BLaER1 (cell line): ENCODE results near the gene RFX2.
A peak's percentile ranks its signal among the peaks of the same experiment; 100 is the strongest.

Experiments
- H3K27ac ChIP-seq: shearing (Covaris generic); formaldehyde crosslinking; 2 replicates; pipeline ENCODE4 v1.8.1; 2022
- H3K27me3 ChIP-seq: shearing (Covaris generic); formaldehyde crosslinking; 2 replicates; pipeline ENCODE4 v1.8.1; 2022
- H3K36me3 ChIP-seq: shearing (Covaris generic); formaldehyde crosslinking; 2 replicates; pipeline ENCODE4 v1.8.1; 2022
- H3K4me1 ChIP-seq: shearing (Covaris generic); formaldehyde crosslinking; 2 replicates; pipeline ENCODE4 v1.8.1; 2022
- H3K4me2 ChIP-seq: shearing (Covaris generic); formaldehyde crosslinking; 2 replicates; pipeline ENCODE4 v1.8.1; 2022
- H3K4me3 ChIP-seq: shearing (Covaris generic); formaldehyde crosslinking; 2 replicates; pipeline ENCODE4 v1.8.1; 2022
- H3K9ac ChIP-seq: shearing (Covaris generic); formaldehyde crosslinking; 2 replicates; pipeline ENCODE4 v1.8.1; 2022
- H3K9me3 ChIP-seq: shearing (Covaris generic); formaldehyde crosslinking; 2 replicates; pipeline ENCODE4 v1.8.1; 2022
- H4K20me1 ChIP-seq: shearing (Covaris generic); formaldehyde crosslinking; 2 replicates; pipeline ENCODE4 v1.8.1; 2022
- Cebpa-rat ChIP-seq: shearing (Covaris generic); IDR thresholded peaks from 2 replicates; pipeline ENCODE4 v1.8.1; 2022

RFX2 gene

DNA sequence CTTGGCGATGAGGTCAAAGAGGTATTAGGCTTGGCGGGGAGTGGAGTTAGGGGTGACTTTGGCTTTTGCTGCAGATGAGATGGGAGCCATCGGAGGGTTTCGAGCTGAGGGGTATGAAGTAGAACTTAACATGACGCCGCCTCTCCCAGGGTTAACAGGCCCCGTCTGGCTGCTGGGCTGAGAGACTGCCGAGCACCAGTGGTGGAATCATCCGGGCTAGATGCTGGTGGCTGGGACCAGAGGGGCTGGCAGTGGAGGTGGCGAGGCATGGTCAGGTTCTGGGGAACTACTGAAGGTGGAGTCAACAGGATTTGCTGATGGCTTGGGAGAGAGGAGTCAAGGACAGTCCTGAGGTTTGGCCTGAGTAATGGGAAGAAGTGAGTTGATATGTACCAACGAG, 4.9 kb downstream of the RFX2 start:
- H3K27ac ChIP-seq, result no peak overlapping the region
- TF ChIP-seq Cebpa-rat, result no peak
- peaks cover 33% of the 10 kb centered on the region for H3K27me3 ChIP-seq
- H3K9me3 ChIP-seq, result no peaks in the 10 kb centered on the region; the same call in 1 of the 2 replicates
- no peaks in the 10 kb centered on the region for H3K36me3 ChIP-seq
- H4K20me1 ChIP-seq, result peaks cover 20% of the 10 kb centered on the region
- H3K9ac ChIP-seq, result no peak overlapping the region
- no peak overlapping the region for H3K4me3 ChIP-seq
- H3K4me1 ChIP-seq, result peaks cover 27% of the 10 kb centered on the region
- H3K4me2 ChIP-seq, result no peak overlapping the region

DNA sequence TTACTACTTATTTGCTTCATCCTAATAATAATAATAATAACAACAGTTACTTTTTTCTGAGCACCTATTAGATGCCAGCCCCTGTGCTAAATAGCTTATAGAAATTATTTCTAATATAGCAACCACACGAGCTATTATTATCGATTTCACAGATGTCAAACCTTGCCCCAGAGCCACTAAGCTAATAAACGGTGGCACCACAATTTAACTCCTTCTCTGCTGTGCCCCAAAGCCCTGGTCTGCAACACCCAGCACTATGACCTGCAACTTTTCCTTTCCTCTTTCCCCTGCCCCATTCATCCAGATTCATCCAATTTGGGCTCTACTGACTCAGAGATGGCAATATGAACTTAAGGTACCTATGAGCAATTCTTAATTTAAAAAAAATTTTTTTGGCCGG, 6.4 kb downstream of the RFX2 start:
- Histone ChIP-seq H3K36me3 (no peaks in the 10 kb centered on the region), H4K20me1 (peaks cover 9% of the 10 kb centered on the region), H3K27me3 (peaks cover 21% of the 10 kb centered on the region), H3K9me3 (no peaks in the 10 kb centered on the region; the same call in 1 of the 2 replicates), H3K4me3 (no peak overlapping the region), H3K4me2 (no peak overlapping the region), H3K9ac (no peak overlapping the region), H3K4me1 (peaks cover 21% of the 10 kb centered on the region), H3K27ac (no peak overlapping the region)
- no peak for TF ChIP-seq Cebpa-rat

DNA sequence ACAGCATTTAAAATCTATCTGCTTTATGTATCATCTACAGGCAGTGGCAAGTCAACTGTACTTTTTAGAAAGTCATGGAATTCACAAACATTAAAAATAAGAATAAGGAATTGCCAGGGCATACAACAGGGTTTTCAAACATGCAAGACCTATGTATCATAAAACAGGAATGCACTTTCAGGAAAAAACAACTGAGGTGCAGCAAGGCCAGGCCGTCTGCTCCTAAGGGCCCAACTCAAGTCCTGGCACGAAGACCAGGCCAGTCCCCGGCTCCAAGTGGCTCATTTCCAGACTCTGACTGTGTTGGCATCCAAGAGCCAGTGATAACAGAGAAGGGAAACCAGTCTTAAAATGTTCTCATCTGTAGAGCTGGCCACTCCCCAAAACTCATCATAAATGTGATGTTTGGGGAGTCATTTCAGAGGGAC, 7.1 kb downstream of the RFX2 start:
- no peak overlapping the region for H3K4me2 ChIP-seq
- H3K4me3 ChIP-seq, result no peak overlapping the region
- H3K27me3 ChIP-seq, result peaks cover 14% of the 10 kb centered on the region
- H3K9me3 ChIP-seq, result no peaks in the 10 kb centered on the region; the same call in 1 of the 2 replicates
- TF ChIP-seq Cebpa-rat, result no peak
- H4K20me1 ChIP-seq, result peaks cover 3% of the 10 kb centered on the region
- no peak overlapping the region for H3K9ac ChIP-seq
- H3K27ac ChIP-seq, result no peak overlapping the region
- H3K36me3 ChIP-seq, result no peaks in the 10 kb centered on the region
- peaks cover 15% of the 10 kb centered on the region for H3K4me1 ChIP-seq

DNA sequence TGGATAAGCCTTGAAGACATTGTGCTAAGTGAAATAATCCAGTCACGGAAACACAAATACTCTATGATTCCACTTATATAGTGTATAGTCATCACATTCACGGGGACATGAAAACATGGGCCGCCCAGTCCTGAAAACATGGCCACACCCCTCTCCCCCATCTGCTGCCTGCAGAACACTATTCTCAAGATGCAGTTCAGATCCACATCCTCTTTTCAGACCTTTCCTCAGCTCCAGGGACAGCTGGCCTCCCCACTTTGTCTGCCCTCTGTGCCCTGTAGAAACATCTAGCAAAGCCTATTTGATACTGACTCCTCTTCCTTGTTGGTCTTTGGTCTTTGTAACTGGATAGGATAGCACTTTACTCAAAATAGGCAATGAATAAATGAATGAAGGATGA, 8.3 kb downstream of the RFX2 start:
- Histone ChIP-seq H3K27me3 (peaks cover 2% of the 10 kb centered on the region; the same call in 1 of the 2 replicates), H3K27ac (no peak overlapping the region), H3K4me1 (peaks cover 15% of the 10 kb centered on the region), H3K9ac (no peak overlapping the region), H3K36me3 (no peaks in the 10 kb centered on the region), H3K9me3 (no peaks in the 10 kb centered on the region; the same call in 1 of the 2 replicates), H4K20me1 (no peaks in the 10 kb centered on the region), H3K4me2 (no peak overlapping the region), H3K4me3 (no peak overlapping the region)
- no peak for TF ChIP-seq Cebpa-rat

DNA sequence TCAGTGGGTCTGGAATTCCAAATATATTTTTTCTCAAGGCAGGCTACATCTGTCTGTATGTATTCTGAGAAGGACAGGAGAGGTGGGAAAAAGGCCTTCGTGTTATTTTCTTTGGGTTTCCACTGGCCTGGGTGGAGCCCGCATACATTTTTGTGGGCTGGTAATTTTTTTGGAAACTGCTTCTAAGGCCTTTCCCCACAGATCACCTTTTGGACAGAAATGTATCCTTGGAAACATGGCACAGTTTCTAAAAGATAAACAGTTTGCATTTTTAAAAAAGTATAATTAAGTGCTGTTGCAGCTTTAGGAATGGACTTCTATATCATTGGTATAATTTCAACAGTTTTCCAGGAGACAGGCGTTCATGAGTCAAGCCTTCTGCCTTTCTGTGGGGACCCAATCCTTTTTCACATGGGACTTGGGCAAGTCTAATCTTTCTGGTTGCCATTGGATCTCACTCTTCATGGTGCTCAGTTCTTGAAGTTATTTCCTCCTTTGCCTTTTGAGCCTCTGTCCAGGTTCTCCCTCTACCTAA, 8.9 kb downstream of the RFX2 start:
- no peak for TF ChIP-seq Cebpa-rat
- Histone ChIP-seq H3K27ac (no peak overlapping the region), H3K36me3 (no peaks in the 10 kb centered on the region), H3K4me1 (peaks cover 15% of the 10 kb centered on the region), H3K9me3 (no peaks in the 10 kb centered on the region; the same call in 1 of the 2 replicates), H3K4me3 (no peak overlapping the region), H4K20me1 (no peaks in the 10 kb centered on the region), H3K27me3 (no peaks in the 10 kb centered on the region), H3K9ac (no peak overlapping the region), H3K4me2 (peak overlapping the region; percentile 76)

DNA sequence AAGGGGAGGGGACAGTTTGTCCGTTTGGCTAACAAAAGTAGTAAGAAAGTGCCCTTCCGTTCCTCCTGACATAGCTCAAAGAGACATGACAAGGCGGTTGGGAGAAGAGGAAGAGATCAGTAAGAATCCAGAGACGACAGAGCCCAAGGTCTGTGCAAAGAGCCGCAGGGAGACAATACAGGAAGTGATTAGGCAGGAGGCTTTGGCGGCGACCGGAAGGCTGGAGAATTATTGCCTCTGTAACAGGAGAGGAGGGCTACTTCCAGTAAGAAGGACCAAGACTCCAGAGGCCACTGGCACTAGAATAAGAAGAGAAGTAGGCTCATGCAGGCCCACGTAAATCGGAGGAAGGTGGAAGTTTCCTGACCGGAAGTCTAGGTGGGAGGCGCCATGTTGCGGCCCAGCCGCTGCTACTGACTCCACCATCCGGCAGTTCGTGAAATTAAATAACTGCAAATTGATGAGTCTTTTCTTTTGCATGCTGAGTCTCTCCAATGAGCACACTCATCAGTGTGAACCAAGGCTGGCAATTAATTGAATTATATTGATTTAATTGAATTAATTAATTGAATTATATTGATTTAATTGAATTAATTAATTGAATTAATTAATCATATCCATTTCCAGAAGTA, 9.9 kb downstream of the RFX2 start:
- no peaks in the 10 kb centered on the region for H3K36me3 ChIP-seq
- no peak for TF ChIP-seq Cebpa-rat
- no peak overlapping the region for H3K9ac ChIP-seq
- peaks cover 23% of the 10 kb centered on the region for H3K4me1 ChIP-seq
- no peaks in the 10 kb centered on the region for H4K20me1 ChIP-seq
- H3K4me2 ChIP-seq, result peak overlapping the region; percentile 76
- H3K27me3 ChIP-seq, result no peaks in the 10 kb centered on the region
- peak overlapping the region; percentile 61 for H3K27ac ChIP-seq
- H3K4me3 ChIP-seq, result peak overlapping the region; percentile 56
- H3K9me3 ChIP-seq, result no peaks in the 10 kb centered on the region; the same call in 1 of the 2 replicates

DNA sequence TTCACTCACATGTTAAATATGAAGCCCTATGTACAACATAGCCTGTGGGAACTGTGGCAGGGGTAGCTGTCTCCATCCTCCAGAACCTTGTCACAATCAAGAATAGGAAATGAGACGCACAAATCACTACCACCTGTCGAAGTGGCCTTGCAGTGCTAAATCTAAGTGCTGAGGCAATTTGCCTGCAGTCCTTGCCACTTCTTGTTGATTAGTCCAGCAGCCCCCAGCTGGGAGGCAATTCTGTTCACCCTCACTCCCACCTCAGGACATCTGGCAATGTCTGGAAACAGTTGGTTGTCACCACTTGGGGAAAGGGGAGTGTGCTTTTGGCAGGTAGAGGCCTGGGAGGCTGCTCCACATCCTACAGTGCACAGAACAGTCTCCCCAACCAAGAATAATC, 10.7 kb downstream of the RFX2 start:
- TF ChIP-seq Cebpa-rat, result no peak
- Histone ChIP-seq H3K4me1 (peaks cover 25% of the 10 kb centered on the region), H3K9me3 (no peaks in the 10 kb centered on the region; the same call in 1 of the 2 replicates), H3K4me2 (no peak overlapping the region), H3K27ac (no peak overlapping the region), H3K36me3 (no peaks in the 10 kb centered on the region), H3K9ac (no peak overlapping the region), H3K4me3 (no peak overlapping the region), H4K20me1 (no peaks in the 10 kb centered on the region), H3K27me3 (no peaks in the 10 kb centered on the region)

DNA sequence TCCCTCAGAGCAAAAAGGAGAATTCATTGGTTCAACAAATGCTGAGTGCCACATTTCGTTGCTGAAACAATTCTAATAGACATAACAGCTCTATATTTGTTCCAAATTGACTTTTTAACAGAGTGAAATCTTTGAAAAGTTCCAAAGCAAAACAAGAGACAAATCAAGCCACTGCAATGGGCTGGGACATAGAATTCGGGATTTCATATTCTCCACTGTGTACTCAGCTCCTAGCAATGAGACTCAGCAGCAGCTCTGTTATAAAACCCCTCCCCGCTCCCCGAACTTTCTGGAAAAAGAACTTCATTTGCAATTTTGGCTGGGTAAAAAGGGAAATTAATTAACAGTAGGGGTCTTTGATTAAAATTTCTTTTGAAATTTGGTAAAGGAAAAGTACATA, 11.3 kb downstream of the RFX2 start:
- TF ChIP-seq Cebpa-rat, result no peak
- no peak overlapping the region for H3K4me3 ChIP-seq
- H3K4me2 ChIP-seq, result no peak overlapping the region
- peaks cover 25% of the 10 kb centered on the region for H3K4me1 ChIP-seq
- H3K27ac ChIP-seq, result no peak overlapping the region
- H3K9ac ChIP-seq, result no peak overlapping the region
- no peaks in the 10 kb centered on the region for H4K20me1 ChIP-seq
- no peaks in the 10 kb centered on the region for H3K36me3 ChIP-seq
- H3K27me3 ChIP-seq, result no peaks in the 10 kb centered on the region
- no peaks in the 10 kb centered on the region; the same call in 1 of the 2 replicates for H3K9me3 ChIP-seq

DNA sequence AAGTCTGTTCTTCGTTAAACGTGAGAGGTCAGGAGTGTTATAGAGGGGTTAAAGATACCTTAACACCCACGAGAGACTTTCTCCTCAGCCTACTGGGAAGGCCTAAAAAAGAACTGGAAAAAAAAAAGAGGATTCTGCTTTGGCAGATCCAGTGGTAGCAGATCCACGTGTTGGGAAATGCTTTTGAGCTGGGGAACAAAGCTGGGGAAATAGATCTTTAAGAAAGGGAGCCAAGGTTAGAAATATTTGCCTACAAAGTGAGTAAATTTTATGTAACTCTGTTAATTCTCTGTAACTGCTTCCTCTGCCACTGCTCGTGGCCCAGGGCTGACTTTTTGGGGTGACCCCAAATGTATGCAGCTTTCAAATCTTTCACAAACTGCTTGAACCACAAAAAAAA, 11.7 kb downstream of the RFX2 start:
- Histone ChIP-seq H3K4me2 (no peak overlapping the region), H3K27me3 (no peaks in the 10 kb centered on the region), H3K9me3 (no peaks in the 10 kb centered on the region; the same call in 1 of the 2 replicates), H3K27ac (no peak overlapping the region), H4K20me1 (no peaks in the 10 kb centered on the region), H3K9ac (no peak overlapping the region), H3K4me3 (no peak overlapping the region), H3K36me3 (no peaks in the 10 kb centered on the region), H3K4me1 (peaks cover 25% of the 10 kb centered on the region)
- TF ChIP-seq Cebpa-rat, result no peak

DNA sequence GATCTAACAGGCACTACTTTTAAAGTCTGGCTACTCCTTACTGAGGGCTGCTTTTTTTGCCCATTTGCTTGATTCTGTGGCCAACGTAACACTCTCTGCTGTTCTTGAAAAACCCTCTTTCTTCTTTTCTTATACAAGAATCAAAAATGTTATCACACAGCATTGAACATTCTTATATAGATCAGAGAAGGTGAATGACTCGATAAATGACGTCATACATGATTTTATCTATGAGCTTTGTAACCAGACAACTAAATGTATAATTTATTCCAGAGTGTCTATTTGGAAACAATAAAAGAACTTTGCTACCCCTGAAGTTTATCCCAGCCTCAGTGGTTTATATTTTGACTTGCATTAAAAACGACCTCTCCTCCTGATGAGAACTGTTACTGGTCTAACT, 12.4 kb downstream of the RFX2 start:
- no peaks in the 10 kb centered on the region; the same call in 1 of the 2 replicates for H3K9me3 ChIP-seq
- H3K27ac ChIP-seq, result no peak overlapping the region
- no peaks in the 10 kb centered on the region for H3K27me3 ChIP-seq
- TF ChIP-seq Cebpa-rat, result no peak
- H4K20me1 ChIP-seq, result no peaks in the 10 kb centered on the region
- no peaks in the 10 kb centered on the region for H3K36me3 ChIP-seq
- H3K4me1 ChIP-seq, result peaks cover 26% of the 10 kb centered on the region
- no peak overlapping the region for H3K4me2 ChIP-seq
- no peak overlapping the region for H3K4me3 ChIP-seq
- no peak overlapping the region for H3K9ac ChIP-seq
